HepG2 (cell line): ENCODE results near the gene AP2S1. TPM values are rescaled to one million over a fixed set of nuclear protein-coding genes. Genes with fewer than 3 reads are reported as not detected.

Source experiments
- AGO1 ChIP-seq: fragments of 200-400 bp; formaldehyde crosslinking; IDR thresholded peaks from 2 replicates; pipeline ENCODE4 v1.6.1; 2017; ENCODE audit warnings: mild to moderate bottlenecking, low read depth, low read length, moderate library complexity; ENCODE audit not compliant: poor library complexity, severe bottlenecking
- GABPB1 ChIP-seq: IDR thresholded peaks from 2 replicates; pipeline ENCODE4 v1.6.1; 2016; ENCODE audit warnings: mild to moderate bottlenecking, missing genetic modification reagents, moderate library complexity, missing compliant biosample characterization
- GATA4 ChIP-seq: sonication (generic); IDR thresholded peaks from 2 replicates; pipeline ENCODE4 v1.6.1; 2016; ENCODE audit warnings: antibody characterized with exemption, low read depth, borderline replicate concordance
- MEIS2 ChIP-seq: sonication (generic); formaldehyde crosslinking; IDR thresholded peaks from 2 replicates; pipeline ENCODE4 v1.9.0; 2021; ENCODE audit warnings: mild to moderate bottlenecking, missing genetic modification reagents
- MTF2 ChIP-seq: sonication (generic); formaldehyde crosslinking; IDR thresholded peaks from 2 replicates; pipeline ENCODE4 v1.5.0; 2020; ENCODE audit warnings: missing genetic modification reagents, borderline replicate concordance
- MXD4 ChIP-seq: IDR thresholded peaks from 2 replicates; pipeline ENCODE4 v1.6.1; 2016; ENCODE audit warnings: mild to moderate bottlenecking, missing biosample characterization, missing genetic modification reagents
- NAIF1 ChIP-seq: sonication (generic); formaldehyde crosslinking; IDR thresholded peaks from 2 replicates; pipeline ENCODE4 v1.5.0; 2020; ENCODE audit warnings: mild to moderate bottlenecking, missing genetic modification reagents, borderline replicate concordance
- PHF20 ChIP-seq: sonication (generic); formaldehyde crosslinking; IDR thresholded peaks from 2 replicates; pipeline ENCODE4 v1.5.0; 2020; ENCODE audit warnings: mild to moderate bottlenecking, missing genetic modification reagents
- RARA ChIP-seq: IDR thresholded peaks from 2 replicates; pipeline ENCODE4 v1.6.1; 2016; ENCODE audit warnings: missing genetic modification reagents, missing compliant biosample characterization
- RFX3 ChIP-seq: IDR thresholded peaks from 2 replicates; pipeline ENCODE4 v1.6.1; 2016; ENCODE audit warnings: missing biosample characterization, missing genetic modification reagents
- YY1 ChIP-seq: IDR thresholded peaks from 2 replicates; pipeline ENCODE4 v1.6.1; 2011; ENCODE audit warnings: low read length, low read depth, moderate library complexity, mild to moderate bottlenecking; ENCODE audit not compliant: insufficient read depth, insufficient replicate concordance
- ZNF598 ChIP-seq: sonication (generic); formaldehyde crosslinking; IDR thresholded peaks from 2 replicates; pipeline ENCODE4 v1.5.1; 2020; ENCODE audit warnings: mild to moderate bottlenecking, missing genetic modification reagents, borderline replicate concordance
- ZNF672 ChIP-seq: sonication (generic); formaldehyde crosslinking; IDR thresholded peaks from 2 replicates; pipeline ENCODE4 v1.8.1; 2022; ENCODE audit warnings: missing genetic modification reagents
- ZNF777 ChIP-seq: sonication (generic); formaldehyde crosslinking; IDR thresholded peaks from 2 replicates; pipeline ENCODE4 v1.4.0; 2020; ENCODE audit warnings: missing genetic modification reagents
- ZSCAN21 ChIP-seq: sonication (generic); formaldehyde crosslinking; IDR thresholded peaks from 2 replicates; pipeline ENCODE4 v1.8.0; 2022; ENCODE audit warnings: mild to moderate bottlenecking, missing genetic modification reagents, moderate library complexity, borderline replicate concordance
- polyA plus RNA-seq, 8 experiments: library from polyadenylated mRNA; depleted of rRNA in 3 of 8; stranded (reverse) in 7 of 8; unstranded in 1 of 8; fragments of >200 nt; fragmentation: Illumina TruSeq in 4 of 8; extraction: Trizol in 4 of 8; gene quantifications; 2 replicates each; pipeline versions ENCODE4 v1.2.1 to v1.2.3, GENCODE V29; 2011 to 2016; ENCODE audit warnings: low read depth in 4 of 8, missing spikeins in 1 of 8, mixed read lengths in 1 of 8; ENCODE audit not compliant: insufficient read depth in 1 of 8
- total RNA-seq, 5 experiments: library from RNA; depleted of rRNA; stranded (reverse); fragments of >200 nt; fragmentation: Illumina TruSeq; extraction: Trizol; gene quantifications; 2 replicates each; pipeline ENCODE4 v1.2.3, GENCODE V29; 2016; ENCODE audit warnings: low read depth in 1 of 5
- TF ChIP-seq, protein P1 (sequence below): sonication (generic); formaldehyde crosslinking; IDR thresholded peaks from 2 replicates; pipeline ENCODE4 v1.4.0; 2020; ENCODE audit warnings: missing genetic modification reagents, mild to moderate bottlenecking, borderline replicate concordance
- TF ChIP-seq, protein P2 (sequence below), 2 experiments: sonication (generic) in 1 of 2; formaldehyde crosslinking in 1 of 2; IDR thresholded peaks; 2 replicates each; pipeline versions ENCODE4 v1.5.1 to v1.6.1; 2011 to 2020; ENCODE audit warnings: borderline replicate concordance in 1 of 2, low read depth in 1 of 2, low read length in 1 of 2, mild to moderate bottlenecking in 1 of 2, missing genetic modification reagents in 1 of 2, moderate library complexity in 1 of 2
- TF ChIP-seq, protein P3 (sequence below): IDR thresholded peaks from 2 replicates; pipeline ENCODE4 v1.6.1; 2016; ENCODE audit warnings: mild to moderate bottlenecking, missing biosample characterization, missing genetic modification reagents

The AP2S1 gene
- total and polyA plus RNA-seq, 2 of the 13 experiments (the other 11 are each of a cell fraction or from before 2014, with no cell fraction given), result 45.2 to 86.1 TPM

DNA sequence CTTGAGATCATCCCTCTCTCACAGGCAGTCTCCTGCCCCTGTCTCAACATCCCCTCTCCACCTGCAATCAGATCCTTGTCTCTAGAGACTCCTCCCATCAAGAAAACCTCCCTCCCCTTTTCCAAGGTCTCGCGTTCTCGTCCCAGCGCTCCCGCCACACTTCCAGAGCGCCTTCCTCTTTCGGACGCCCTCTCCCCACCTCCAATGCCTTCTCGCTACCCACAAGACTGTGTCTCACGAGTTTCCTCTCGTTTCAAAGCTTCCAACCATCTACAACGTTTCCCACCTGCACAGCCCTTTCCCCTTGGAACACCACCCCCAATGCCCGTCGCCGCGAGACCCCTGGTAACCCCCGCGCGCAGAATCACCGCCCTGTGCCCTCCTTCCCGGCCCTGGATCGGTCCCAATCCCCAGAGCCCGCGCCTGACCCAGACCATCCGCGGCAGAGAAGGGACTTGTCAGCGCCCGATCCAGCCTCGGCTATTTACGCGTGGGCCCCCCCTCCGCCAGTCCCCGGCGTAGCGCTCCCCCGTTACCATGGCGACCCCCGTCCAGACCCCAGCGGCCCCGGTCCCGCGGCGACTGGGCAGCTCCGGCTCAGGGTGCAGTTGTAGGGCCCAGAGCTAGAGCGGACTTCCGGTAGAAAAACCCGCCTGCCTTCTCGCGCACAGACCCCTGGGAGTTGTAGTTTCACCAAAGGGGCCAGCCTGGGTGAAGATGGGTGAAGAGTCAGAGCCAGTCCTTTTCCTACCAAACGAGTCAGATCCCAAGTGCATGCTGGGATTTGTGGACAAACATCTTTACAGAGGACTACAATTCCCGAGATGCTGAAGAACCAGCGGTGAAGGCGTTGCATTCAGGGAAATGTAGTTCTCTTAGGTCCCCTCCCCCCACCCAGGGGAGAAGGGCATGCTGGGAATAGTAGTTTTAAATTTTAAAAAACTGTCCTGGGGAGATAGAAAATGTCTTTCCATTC, at the start of gene AP2S1 (continued):
- TF ChIP-seq, protein P1, sequence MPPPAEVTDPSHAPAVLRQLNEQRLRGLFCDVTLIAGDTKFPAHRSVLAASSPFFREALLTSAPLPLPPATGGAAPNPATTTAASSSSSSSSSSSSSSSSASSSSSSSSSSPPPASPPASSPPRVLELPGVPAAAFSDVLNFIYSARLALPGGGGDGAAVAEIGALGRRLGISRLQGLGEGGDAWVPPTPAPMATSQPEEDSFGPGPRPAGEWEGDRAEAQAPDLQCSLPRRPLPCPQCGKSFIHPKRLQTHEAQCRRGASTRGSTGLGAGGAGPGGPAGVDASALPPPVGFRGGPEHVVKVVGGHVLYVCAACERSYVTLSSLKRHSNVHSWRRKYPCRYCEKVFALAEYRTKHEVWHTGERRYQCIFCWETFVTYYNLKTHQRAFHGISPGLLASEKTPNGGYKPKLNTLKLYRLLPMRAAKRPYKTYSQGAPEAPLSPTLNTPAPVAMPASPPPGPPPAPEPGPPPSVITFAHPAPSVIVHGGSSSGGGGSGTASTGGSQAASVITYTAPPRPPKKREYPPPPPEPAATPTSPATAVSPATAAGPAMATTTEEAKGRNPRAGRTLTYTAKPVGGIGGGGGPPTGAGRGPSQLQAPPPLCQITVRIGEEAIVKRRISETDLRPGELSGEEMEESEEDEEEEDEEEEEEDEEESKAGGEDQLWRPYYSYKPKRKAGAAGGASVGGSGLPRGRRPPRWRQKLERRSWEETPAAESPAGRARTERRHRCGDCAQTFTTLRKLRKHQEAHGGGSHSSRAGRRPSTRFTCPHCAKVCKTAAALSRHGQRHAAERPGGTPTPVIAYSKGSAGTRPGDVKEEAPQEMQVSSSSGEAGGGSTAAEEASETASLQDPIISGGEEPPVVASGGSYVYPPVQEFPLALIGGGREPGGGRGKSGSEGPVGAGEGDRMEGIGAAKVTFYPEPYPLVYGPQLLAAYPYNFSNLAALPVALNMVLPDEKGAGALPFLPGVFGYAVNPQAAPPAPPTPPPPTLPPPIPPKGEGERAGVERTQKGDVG (CRISPR knock-in tag), result no peak
- TF ChIP-seq ZNF672 (CRISPR knock-in tag) (no peak), MTF2 (CRISPR knock-in tag) (no peak), PHF20 (CRISPR knock-in tag) (0 out of 2 replicates have a peak, but pooled peaks have one; percentile 51), ZNF777 (CRISPR knock-in tag) (no peak), AGO1 (peak; percentile 51), GATA4 (no peak), NAIF1 (no peak), MEIS2 (CRISPR knock-in tag) (0 out of 2 replicates have a peak, but pooled peaks have one; percentile 45), MXD4 (CRISPR knock-in tag) (no peak; the same call in 1 of the 2 replicates), RFX3 (CRISPR knock-in tag) (peak; percentile 81), ZNF598 (peak; percentile 88; the same call in 1 of the 2 replicates), GABPB1 (CRISPR knock-in tag) (peak; percentile 97), ZSCAN21 (CRISPR knock-in tag) (0 out of 2 replicates have a peak, but pooled peaks have one; percentile 25), YY1 (peak; percentile 34), RARA (no peak; the same call in 1 of the 2 replicates)
- TF ChIP-seq, protein P2, sequence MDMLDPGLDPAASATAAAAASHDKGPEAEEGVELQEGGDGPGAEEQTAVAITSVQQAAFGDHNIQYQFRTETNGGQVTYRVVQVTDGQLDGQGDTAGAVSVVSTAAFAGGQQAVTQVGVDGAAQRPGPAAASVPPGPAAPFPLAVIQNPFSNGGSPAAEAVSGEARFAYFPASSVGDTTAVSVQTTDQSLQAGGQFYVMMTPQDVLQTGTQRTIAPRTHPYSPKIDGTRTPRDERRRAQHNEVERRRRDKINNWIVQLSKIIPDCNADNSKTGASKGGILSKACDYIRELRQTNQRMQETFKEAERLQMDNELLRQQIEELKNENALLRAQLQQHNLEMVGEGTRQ (IDR thresholded peaks at IDR 0.05; ENCODE audit: low read depth, low read length), result no peak
- TF ChIP-seq, protein P2 (CRISPR knock-in tag; IDR thresholded peaks at IDR 0.05; ENCODE audit: borderline replicate concordance), result no peak
- TF ChIP-seq, protein P3, sequence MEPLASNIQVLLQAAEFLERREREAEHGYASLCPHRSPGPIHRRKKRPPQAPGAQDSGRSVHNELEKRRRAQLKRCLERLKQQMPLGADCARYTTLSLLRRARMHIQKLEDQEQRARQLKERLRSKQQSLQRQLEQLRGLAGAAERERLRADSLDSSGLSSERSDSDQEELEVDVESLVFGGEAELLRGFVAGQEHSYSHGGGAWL (CRISPR knock-in tag), result peak; percentile 79
